ENCODE measurements around the gene ZNF80.

ZNF80 gene

DNA sequence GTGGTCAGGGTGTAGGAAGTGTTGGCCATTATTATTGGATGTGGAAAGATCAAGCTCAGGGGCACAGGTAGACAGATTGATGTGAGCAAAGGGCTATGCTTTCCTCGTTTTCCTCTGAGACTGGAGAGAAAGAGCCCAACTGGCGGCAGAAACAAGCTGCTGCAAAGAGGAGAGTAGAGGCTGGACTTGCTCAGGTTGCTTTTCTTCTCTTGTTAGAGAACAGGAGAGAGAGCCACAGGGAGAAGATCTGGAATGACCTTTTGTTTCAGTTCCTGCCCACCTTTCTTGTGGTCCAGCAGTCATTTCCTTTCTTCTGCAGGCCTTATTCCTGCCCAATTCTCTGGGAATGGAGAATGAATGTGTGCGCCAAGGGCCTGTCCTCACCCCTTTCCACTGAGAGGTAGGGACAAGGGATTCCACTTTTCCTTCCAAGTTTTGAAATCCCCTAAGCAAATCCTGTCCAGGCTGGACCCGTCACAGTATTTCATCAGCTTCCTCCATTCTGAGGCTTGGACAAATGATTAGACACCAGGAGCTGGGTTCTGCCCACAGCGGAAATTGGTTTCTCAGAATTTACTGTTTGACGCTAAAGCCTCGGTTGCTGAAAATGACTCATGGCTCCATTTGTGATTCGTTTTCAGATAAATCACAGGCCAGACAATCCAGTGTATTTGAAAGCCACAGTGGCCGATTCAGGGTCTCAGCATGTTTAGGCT lies 16.1 kb downstream of the ZNF80 start:
- Histone ChIP-seq H3K36me3 (ENCODE audit: control insufficient read depth, low read length) (peaks cover 6% of the 10 kb centered on the region; the same call in 1 of the 2 replicates), H3K4me1 (ENCODE audit: control insufficient read depth, low read length) (peaks cover 72% of the 10 kb centered on the region), H3K79me2 (ENCODE audit: control insufficient read depth, low read length) (peaks cover 4% of the 10 kb centered on the region), H3F3A (ENCODE audit: control insufficient read depth, insufficient read depth) (no peaks in the 10 kb centered on the region), H3K4me2 (ENCODE audit: low read length) (no peak overlapping the region), H3K27me3 (ENCODE audit: control insufficient read depth, low read length) (no peaks in the 10 kb centered on the region), H3K4me3 (ENCODE audit: low read length) (no peak overlapping the region), H3K27ac (ENCODE audit: low read depth, low read length) (no peak overlapping the region), H3K9me3 (ENCODE audit: control insufficient read depth, insufficient read depth, low read length) (peaks cover 15% of the 10 kb centered on the region), H3K9me2 (replicated peaks; ENCODE audit: control insufficient read depth, low read length) (no peaks in the 10 kb centered on the region), H4K20me1 (ENCODE audit: control insufficient read depth, insufficient read depth, low read depth, low read length) (no peaks in the 10 kb centered on the region)
- TF ChIP-seq EZH2phosphoT487 (IDR thresholded peaks at IDR 0.05; ENCODE audit: borderline replicate concordance, low read length): no peak

DNA sequence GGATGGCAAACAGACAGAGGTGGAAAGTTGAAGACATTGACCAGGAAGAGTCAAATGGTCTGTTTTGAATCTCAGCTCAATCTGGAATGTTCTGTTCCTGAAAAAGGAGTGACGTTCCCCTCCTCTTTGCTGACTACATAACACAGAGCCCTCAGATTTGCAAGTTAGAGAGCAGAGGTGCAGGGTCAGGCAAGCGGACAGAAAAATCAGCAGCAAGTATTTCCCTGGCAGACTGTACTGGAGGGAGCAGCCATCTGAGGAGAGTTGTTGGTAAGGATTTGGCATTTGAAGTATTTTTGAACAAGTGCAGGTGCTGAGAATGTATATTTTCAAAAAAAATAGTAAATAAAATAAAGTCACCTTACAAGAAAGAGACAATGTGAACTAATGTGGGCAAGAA lies 17.6 kb downstream of the ZNF80 start:
- H3K36me3 ChIP-seq (ENCODE audit: control insufficient read depth, low read length): peaks cover 4% of the 10 kb centered on the region; the same call in 1 of the 2 replicates
- no peak for TF ChIP-seq EZH2phosphoT487 (IDR thresholded peaks at IDR 0.05; ENCODE audit: borderline replicate concordance, low read length)
- TF ChIP-seq, protein P1, sequence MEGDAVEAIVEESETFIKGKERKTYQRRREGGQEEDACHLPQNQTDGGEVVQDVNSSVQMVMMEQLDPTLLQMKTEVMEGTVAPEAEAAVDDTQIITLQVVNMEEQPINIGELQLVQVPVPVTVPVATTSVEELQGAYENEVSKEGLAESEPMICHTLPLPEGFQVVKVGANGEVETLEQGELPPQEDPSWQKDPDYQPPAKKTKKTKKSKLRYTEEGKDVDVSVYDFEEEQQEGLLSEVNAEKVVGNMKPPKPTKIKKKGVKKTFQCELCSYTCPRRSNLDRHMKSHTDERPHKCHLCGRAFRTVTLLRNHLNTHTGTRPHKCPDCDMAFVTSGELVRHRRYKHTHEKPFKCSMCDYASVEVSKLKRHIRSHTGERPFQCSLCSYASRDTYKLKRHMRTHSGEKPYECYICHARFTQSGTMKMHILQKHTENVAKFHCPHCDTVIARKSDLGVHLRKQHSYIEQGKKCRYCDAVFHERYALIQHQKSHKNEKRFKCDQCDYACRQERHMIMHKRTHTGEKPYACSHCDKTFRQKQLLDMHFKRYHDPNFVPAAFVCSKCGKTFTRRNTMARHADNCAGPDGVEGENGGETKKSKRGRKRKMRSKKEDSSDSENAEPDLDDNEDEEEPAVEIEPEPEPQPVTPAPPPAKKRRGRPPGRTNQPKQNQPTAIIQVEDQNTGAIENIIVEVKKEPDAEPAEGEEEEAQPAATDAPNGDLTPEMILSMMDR (IDR thresholded peaks at IDR 0.05; ENCODE audit: low read depth, low read length, poor library complexity, severe bottlenecking): no peak
- peaks cover 14% of the 10 kb centered on the region for H3K79me2 ChIP-seq (ENCODE audit: control insufficient read depth, low read length)
- H4K20me1 ChIP-seq (ENCODE audit: control insufficient read depth, insufficient read depth, low read depth, low read length): no peaks in the 10 kb centered on the region
- H3K9me2 ChIP-seq (replicated peaks; ENCODE audit: control insufficient read depth, low read length): no peaks in the 10 kb centered on the region
- peak overlapping the region; percentile 53 for H3K4me2 ChIP-seq (ENCODE audit: low read length)
- peaks cover 9% of the 10 kb centered on the region for H3F3A ChIP-seq (ENCODE audit: control insufficient read depth, insufficient read depth)
- H3K4me3 ChIP-seq (ENCODE audit: low read length): peak overlapping the region; percentile 8; the same call in 1 of the 2 replicates
- H3K9me3 ChIP-seq (ENCODE audit: control insufficient read depth, insufficient read depth, low read length): peaks cover 6% of the 10 kb centered on the region
- peaks cover 83% of the 10 kb centered on the region for H3K4me1 ChIP-seq (ENCODE audit: control insufficient read depth, low read length)
- H3K27me3 ChIP-seq (ENCODE audit: control insufficient read depth, low read length): no peaks in the 10 kb centered on the region
- no peak overlapping the region for H3K27ac ChIP-seq (ENCODE audit: low read depth, low read length)

DNA sequence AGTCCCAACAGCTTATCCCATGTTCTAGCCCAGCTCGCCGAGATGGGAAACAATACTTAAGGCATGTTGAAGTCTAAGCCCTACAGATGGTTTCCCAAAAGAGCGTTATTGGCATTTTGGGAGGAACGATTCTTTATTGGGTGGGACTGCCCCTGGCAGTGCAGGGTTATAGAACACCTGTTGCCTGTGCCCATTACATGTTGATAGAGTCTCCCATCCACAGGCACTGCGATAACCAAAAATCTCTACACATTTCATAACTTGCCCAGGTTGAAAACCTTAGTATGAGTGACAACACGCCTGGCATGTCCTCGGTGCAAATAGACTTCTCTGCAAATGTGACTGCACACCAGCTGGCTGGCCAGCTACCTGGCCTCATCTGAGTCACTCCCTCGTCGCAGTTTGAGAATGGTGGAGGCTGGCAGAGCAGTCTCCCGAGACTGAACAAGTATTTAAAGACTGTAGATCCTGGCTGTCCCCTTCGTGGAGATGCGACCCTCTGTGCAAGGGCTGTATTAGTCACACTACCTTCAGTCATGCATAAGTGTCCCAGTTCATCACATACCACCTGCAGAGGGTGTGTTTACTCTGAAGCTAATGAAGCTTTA lies 18.7 kb downstream of the ZNF80 start:
- Histone ChIP-seq H3K4me2 (ENCODE audit: low read length) (peak overlapping the region; percentile 53), H3K36me3 (ENCODE audit: control insufficient read depth, low read length) (peaks cover 4% of the 10 kb centered on the region; the same call in 1 of the 2 replicates), H3K9me3 (ENCODE audit: control insufficient read depth, insufficient read depth, low read length) (no peaks in the 10 kb centered on the region), H3K27me3 (ENCODE audit: control insufficient read depth, low read length) (no peaks in the 10 kb centered on the region), H3K4me1 (ENCODE audit: control insufficient read depth, low read length) (peaks cover 94% of the 10 kb centered on the region), H3K4me3 (ENCODE audit: low read length) (peak overlapping the region; percentile 36), H3F3A (ENCODE audit: control insufficient read depth, insufficient read depth) (peaks cover 20% of the 10 kb centered on the region), H3K9me2 (replicated peaks; ENCODE audit: control insufficient read depth, low read length) (no peaks in the 10 kb centered on the region), H3K27ac (ENCODE audit: low read depth, low read length) (0 out of 2 replicates have a peak overlapping the region, but pooled peaks have one; percentile 5), H4K20me1 (ENCODE audit: control insufficient read depth, insufficient read depth, low read depth, low read length) (no peaks in the 10 kb centered on the region), H3K79me2 (ENCODE audit: control insufficient read depth, low read length) (peaks cover 14% of the 10 kb centered on the region)
- TF ChIP-seq, protein P1 (IDR thresholded peaks at IDR 0.05; ENCODE audit: low read depth, low read length, poor library complexity, severe bottlenecking): no peak
- TF ChIP-seq EZH2phosphoT487 (IDR thresholded peaks at IDR 0.05; ENCODE audit: borderline replicate concordance, low read length): no peak

DNA sequence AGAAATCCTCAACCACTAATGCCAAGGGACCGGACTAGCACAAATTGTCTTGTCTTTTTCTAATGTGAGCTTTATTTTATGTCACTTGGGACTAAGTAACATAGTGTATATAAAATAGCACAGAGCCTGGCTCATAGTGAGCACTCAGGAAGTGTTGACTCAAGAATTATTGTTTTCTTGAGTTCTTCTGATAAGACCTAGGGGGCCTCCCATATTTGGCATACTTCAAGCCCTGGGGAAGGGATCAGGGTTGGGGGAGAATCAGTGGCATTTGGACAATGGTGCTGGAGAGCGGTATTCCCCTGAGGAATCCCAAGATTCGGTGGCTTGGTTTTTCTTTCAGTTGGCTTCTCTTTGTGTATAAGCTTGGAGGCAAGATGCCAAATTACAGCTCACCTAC lies 19.4 kb downstream of the ZNF80 start:
- peak overlapping the region; percentile 53; the same call in 1 of the 2 replicates for H3K4me2 ChIP-seq (ENCODE audit: low read length)
- H3K9me3 ChIP-seq (ENCODE audit: control insufficient read depth, insufficient read depth, low read length): no peaks in the 10 kb centered on the region
- H3F3A ChIP-seq (ENCODE audit: control insufficient read depth, insufficient read depth): peaks cover 27% of the 10 kb centered on the region
- no peaks in the 10 kb centered on the region for H4K20me1 ChIP-seq (ENCODE audit: control insufficient read depth, insufficient read depth, low read depth, low read length)
- H3K27ac ChIP-seq (ENCODE audit: low read depth, low read length): no peak overlapping the region
- H3K9me2 ChIP-seq (replicated peaks; ENCODE audit: control insufficient read depth, low read length): no peaks in the 10 kb centered on the region
- H3K36me3 ChIP-seq (ENCODE audit: control insufficient read depth, low read length): peaks cover 4% of the 10 kb centered on the region; the same call in 1 of the 2 replicates
- no peak overlapping the region for H3K4me3 ChIP-seq (ENCODE audit: low read length)
- no peak for TF ChIP-seq EZH2phosphoT487 (IDR thresholded peaks at IDR 0.05; ENCODE audit: borderline replicate concordance, low read length)
- TF ChIP-seq, protein P1 (IDR thresholded peaks at IDR 0.05; ENCODE audit: low read depth, low read length, poor library complexity, severe bottlenecking): no peak
- peaks cover 94% of the 10 kb centered on the region for H3K4me1 ChIP-seq (ENCODE audit: control insufficient read depth, low read length)
- H3K79me2 ChIP-seq (ENCODE audit: control insufficient read depth, low read length): peaks cover 14% of the 10 kb centered on the region
- no peaks in the 10 kb centered on the region for H3K27me3 ChIP-seq (ENCODE audit: control insufficient read depth, low read length)
